EL (cell line): Measurements from ENCODE around the gene KMT5C.
"Not testable (repeated sequence)": the region's sequence is repeated elsewhere in the genome, so short reads cannot be mapped to it uniquely, and the experiment has no call there.

Experiments used
- DNase-seq: peaks from one replicate; pipeline ENCODE4 v3.0.0-alpha.2; 2016

Gene KMT5C

GRCh38 chr19:55320844-55321419 is 18.7 kb upstream of the KMT5C start:
- no peak for DNase-seq

DNA sequence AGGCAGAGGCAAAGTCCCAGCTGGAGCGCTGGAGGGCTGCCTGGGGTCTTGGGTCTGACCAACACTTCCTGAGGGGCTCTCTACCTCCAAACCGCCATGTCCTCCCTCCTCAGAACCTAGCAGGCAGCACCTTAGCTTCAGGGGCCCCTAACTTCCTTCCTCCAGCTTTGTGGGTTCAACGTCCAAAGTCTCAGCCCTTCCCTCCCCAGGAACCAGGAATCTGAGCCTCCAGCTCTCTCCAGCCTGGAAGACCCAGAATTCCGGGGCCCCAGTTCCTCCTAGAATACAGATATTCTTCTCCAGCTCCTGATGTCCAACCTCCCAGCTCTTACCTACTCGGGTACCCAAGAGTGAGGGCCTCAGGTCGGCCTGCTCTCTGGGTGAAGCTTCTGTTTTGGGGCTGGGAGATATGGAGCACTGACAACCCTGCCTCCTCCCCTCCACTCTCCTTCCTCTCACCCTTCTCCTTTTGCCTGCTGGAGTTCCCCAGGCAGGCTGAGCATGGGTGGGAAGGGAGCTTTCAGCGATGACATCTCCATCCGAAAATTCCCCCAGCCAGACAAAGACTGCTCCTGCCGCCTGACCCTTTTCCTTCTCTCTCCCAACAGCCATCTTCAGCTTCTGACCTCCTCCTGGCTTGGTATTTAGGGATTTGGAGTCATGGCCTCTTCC is 18.1 kb upstream of the KMT5C start:
- no peak for DNase-seq

GRCh38 chr19:55322204-55322885 is 17.3 kb upstream of the KMT5C start:
- no peak for DNase-seq

- no peak for DNase-seq
Observed at GRCh38 chr19:55324662-55325061, 15.0 kb upstream of the KMT5C start.

DNA sequence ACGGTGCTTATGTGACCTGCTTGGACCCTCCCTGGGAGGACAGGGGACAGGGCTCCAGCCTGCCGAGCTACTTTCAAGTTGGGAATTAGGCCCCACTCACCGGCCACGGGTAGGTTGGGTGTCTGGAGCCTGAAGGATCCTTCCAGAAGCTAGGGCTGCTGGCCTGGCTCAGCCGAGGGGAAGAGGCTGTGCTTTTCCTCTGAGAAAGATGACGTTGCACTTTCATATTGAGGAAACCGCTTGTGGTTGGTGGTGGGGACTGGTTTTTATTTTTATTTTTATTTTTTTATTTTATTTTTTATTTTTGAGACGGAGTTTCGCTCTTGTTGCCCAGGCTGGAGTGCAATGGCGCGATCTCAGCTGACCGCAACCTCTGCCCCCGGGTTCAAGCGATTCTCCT is 14.5 kb upstream of the KMT5C start, which contains the start of gene TMEM150B:
Gene TMEM150B (minus strand): TSS at position 170 of the 400 bp plus-strand sequence. CDS start 4,305 bp downstream, outside the sequence.
- DNase-seq: no peak

- DNase-seq: not testable (repeated sequence)
Observed at GRCh38 chr19:55328774-55329318, 10.8 kb upstream of the KMT5C start.

DNA sequence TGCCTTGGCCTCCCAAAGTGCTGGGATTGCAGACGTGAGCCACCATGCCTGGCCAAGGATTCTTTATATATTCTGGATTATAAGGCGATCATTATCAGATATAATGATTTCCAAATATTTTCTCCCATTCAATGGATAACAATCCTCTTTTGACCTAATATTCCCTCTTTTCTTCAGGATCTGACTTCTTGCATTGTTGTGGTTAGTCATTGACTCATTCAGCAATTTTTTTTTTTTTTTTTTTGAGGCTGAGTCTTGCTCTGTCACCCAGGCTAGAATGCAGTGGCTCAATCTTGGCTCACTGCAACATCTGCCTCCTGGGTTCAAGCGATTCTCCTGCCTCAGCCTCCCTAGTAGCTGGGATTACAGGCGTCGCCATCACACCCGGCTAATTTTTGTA is 9.9 kb upstream of the KMT5C start:
- DNase-seq: peak; percentile 47

DNA sequence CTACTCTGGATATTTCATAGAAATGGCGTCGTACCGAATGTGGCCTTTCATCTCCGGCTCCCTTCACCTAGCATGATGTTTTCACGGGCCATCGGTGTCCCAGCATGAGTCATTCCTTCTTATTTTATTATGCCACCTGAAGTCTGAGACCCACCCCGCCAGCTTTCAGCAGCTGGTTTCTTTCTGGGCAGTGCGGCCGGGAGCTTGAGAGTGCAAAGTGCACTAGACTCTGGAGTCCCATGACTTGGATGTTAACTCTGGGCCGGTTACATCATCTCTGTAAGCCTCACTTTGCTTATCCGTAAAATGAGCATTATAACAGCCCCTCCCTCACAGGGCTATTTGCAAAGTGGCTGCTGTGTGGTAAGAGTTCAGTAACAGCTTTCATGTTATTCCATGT is 5.8 kb upstream of the KMT5C start:
- no peak for DNase-seq

- peak; percentile 49 for DNase-seq
Observed at GRCh38 chr19:55336101-55336500, 3.6 kb upstream of the KMT5C start.

- no peak for DNase-seq
Observed at GRCh38 chr19:55339889-55340783, 460 bp downstream of the KMT5C start.

DNA sequence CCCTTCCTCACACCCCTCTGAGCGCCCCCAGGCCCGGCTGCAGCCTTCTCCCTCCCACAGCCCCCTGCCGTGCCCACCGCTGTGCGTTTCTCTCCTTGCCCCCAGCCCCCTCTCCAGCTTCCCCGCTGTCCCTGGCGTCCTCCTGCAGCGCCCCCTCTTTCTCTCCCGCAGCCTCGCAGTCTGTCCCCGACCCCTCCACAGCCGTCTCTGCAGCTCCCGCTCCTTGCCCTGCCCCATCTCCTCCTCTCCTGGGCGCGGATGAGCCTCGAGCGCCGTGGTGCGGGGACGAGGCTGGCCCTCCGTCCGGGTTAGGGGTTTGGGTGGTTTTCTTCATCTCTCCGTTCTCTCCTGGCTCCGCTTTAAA is 1.1 kb downstream of the KMT5C start:
- DNase-seq: no peak

GRCh38 chr19:55341171-55341588 is 1.5 kb downstream of the KMT5C start:
- peak; percentile 69 for DNase-seq

DNA sequence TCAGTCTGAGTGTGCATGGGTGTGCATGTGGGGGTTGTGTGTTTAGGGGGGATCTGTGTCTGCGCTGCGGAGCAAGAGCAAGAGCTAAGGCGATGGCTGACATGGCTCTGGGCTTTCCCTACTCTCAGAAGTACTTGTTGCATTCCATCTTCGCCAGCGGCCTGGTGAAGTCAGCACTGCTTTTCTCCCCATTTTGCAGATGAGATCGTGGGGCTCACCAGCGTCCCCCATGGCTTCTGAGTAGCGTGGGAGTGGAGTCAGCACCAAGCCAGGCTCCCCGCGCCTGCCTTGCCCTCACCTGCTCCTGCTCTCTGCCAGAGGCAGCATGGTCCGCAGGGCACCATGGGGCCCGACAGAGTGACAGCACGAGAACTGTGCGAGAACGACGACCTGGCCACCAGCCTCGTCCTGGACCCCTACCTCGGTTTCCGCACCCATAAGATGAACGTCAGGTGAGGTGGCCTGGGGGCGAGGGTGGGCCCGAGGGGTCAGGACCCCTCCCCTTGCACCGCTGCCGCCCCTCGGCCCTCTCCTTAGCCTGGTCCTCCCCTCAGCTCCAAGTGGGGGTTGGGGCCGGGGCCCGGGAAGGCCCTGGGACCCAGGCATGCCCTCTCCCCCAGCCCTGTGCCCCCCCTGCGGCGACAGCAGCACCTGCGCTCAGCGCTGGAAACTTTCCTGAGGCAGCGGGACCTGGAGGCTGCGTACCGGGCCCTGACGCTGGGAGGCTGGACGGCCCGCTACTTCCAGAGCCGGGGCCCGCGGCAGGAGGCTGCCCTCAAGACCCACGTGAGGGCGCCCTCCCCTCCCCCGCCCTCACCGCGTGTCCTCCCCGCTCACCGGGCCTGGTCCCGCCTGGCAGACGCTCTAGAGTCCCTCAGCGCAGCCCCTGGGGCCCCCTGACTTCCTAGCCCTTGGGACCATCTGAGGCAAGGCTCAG is 2.2 kb downstream of the KMT5C start:
- no peak for DNase-seq

DNA sequence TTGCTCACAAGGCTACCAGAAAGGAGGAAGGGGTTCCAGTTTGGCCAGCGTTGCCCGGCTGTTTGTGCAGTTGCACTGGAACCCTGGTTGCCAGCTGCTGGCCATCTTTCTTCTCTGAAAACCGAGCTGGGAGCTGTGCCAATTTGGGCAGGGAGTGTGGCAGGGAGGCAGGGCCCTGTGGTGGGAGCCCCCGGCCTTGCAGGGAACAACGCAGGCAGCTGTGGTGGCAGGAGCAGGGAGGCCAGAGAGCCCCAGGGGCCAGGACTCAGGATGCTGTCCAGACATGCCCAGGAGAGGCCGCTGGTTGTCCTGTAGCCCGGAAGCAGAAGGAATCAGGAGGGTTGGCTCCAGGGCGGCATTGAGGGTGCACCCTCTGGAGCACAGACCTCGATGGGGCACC is 4.8 kb downstream of the KMT5C start:
- DNase-seq: peak; percentile 46

GRCh38 chr19:55345101-55345817 is 5.6 kb downstream of the KMT5C start:
- no peak for DNase-seq

GRCh38 chr19:55345818-55346724 is 6.4 kb downstream of the KMT5C start:
- DNase-seq: peak; percentile 30

DNA sequence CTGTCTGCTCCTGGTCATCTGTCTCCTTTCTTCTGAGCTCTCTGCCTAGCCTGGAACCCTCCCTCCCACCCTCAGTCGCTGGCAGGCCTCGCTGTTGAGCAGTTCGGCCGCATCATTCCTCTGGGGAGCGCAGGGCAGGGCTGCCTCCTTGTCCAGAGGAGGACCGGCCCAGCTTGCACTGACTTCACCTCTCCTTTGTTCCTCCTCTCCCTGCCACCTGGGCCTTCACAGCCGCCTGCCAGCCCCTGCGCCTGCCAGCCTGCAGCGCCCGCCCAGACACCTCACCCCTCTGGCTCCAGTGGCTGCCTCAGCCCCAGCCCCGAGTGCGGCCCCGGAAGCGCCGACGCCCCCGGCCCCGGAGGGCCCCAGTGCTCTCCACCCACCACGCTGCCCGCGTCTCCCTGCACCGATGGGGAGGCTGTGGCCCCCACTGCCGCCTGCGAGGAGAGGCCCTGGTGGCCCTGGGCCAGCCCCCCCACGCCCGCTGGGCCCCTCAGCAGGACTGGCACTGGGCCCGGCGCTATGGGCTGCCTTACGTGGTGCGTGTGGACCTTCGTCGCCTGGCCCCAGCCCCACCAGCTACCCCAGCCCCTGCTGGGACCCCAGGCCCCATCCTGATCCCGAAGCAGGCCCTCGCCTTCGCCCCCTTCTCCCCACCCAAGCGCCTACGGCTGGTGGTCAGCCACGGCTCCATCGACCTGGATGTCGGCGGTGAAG is 7.2 kb downstream of the KMT5C start:
- no peak for DNase-seq

DNA sequence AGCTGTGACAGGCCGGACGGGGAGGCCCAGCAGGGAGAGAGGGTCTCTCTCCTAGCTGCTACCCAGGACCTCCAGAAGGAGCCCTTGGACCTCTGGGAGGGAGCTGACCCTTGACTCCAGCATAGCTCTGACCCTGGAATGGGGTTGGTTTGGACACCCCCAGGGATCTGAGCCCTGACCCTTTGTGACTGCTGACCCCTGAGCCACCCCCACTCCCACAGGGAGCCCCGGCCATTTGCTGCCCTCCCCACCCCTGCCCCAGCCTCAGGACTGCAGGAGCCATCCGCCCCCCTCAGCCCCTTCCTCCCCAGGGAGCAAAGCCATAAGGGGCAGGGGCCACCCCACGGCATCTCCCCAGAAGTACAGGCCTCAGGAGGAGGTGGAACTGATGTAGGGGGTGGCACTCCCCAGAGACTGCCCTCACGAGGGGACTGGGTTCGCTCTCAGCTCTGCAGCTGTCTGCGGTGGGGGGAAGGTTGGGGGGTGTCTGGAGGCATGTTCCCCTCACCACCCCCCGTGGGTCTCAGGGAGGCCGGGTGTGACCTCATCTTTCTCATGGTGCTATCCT is 7.8 kb downstream of the KMT5C start:
- no peak for DNase-seq
